OCI-M1 (cell line): ENCODE measurements around the gene PLPPR4.
A peak's percentile ranks its signal among the peaks of the same experiment; 100 is the strongest.
"Not testable (repeated sequence)": the region's sequence is repeated elsewhere in the genome, so short reads cannot be mapped to it uniquely, and the experiment has no call there.

ENCODE experiments used
- DNase-seq: peaks from one replicate; lab custom pipeline; 2025; lab: John Stamatoyannopoulos, UW

PLPPR4 gene

GRCh38 chr1:99268021-99268420, 3.7 kb downstream of the PLPPR4 start:
- no peak for DNase-seq

- no peak for DNase-seq
These were observed 5.0 kb downstream of the PLPPR4 start for GRCh38 chr1:99269321-99269720.

GRCh38 chr1:99270646-99271045, 6.4 kb downstream of the PLPPR4 start:
- DNase-seq: no peak

- no peak for DNase-seq
These were observed 7.0 kb downstream of the PLPPR4 start for GRCh38 chr1:99271249-99271648.

- DNase-seq: no peak
These were observed 12.8 kb downstream of the PLPPR4 start for GRCh38 chr1:99277066-99277465.

- no peak for DNase-seq
These were observed 15.2 kb downstream of the PLPPR4 start for GRCh38 chr1:99279525-99279924.

- DNase-seq: no peak
These were observed 16.8 kb downstream of the PLPPR4 start for GRCh38 chr1:99281105-99281504.

GRCh38 chr1:99282536-99282935, 18.2 kb downstream of the PLPPR4 start:
- DNase-seq: no peak

GRCh38 chr1:99283521-99283920, 19.2 kb downstream of the PLPPR4 start:
- DNase-seq: not testable (repeated sequence)

GRCh38 chr1:99292886-99293285, 28.6 kb downstream of the PLPPR4 start:
- DNase-seq: no peak

- peak; percentile 9 for DNase-seq
These were observed 33.6 kb downstream of the PLPPR4 start for GRCh38 chr1:99297923-99298322.

- DNase-seq: no peak
These were observed 40.5 kb downstream of the PLPPR4 start for GRCh38 chr1:99304725-99305282.

- DNase-seq: no peak
These were observed 41.3 kb downstream of the PLPPR4 start for GRCh38 chr1:99305626-99306025.

- DNase-seq: no peak
These were observed 41.8 kb downstream of the PLPPR4 start for GRCh38 chr1:99306056-99306455.

- DNase-seq: no peak
These were observed 42.4 kb downstream of the PLPPR4 start for GRCh38 chr1:99306644-99307043.

- DNase-seq: no peak
These were observed 51.0 kb downstream of the PLPPR4 start for GRCh38 chr1:99315305-99315704.

- DNase-seq: peak; percentile 21
These were observed 62.1 kb downstream of the PLPPR4 start for GRCh38 chr1:99326215-99326949.

- no peak for DNase-seq
These were observed 63.1 kb downstream of the PLPPR4 start for GRCh38 chr1:99327357-99327756.

- DNase-seq: no peak
These were observed 63.9 kb downstream of the PLPPR4 start for GRCh38 chr1:99328171-99328570.

GRCh38 chr1:99331083-99331482, 66.8 kb downstream of the PLPPR4 start:
- DNase-seq: no peak

GRCh38 chr1:99331636-99332035, 67.3 kb downstream of the PLPPR4 start:
- DNase-seq: no peak

- DNase-seq: no peak
These were observed 68.3 kb downstream of the PLPPR4 start for GRCh38 chr1:99332561-99332960.

- no peak for DNase-seq
These were observed 70.7 kb downstream of the PLPPR4 start for GRCh38 chr1:99334991-99335390.
